Measurements from ENCODE around the gene GIPC3.

Gene GIPC3

DNA sequence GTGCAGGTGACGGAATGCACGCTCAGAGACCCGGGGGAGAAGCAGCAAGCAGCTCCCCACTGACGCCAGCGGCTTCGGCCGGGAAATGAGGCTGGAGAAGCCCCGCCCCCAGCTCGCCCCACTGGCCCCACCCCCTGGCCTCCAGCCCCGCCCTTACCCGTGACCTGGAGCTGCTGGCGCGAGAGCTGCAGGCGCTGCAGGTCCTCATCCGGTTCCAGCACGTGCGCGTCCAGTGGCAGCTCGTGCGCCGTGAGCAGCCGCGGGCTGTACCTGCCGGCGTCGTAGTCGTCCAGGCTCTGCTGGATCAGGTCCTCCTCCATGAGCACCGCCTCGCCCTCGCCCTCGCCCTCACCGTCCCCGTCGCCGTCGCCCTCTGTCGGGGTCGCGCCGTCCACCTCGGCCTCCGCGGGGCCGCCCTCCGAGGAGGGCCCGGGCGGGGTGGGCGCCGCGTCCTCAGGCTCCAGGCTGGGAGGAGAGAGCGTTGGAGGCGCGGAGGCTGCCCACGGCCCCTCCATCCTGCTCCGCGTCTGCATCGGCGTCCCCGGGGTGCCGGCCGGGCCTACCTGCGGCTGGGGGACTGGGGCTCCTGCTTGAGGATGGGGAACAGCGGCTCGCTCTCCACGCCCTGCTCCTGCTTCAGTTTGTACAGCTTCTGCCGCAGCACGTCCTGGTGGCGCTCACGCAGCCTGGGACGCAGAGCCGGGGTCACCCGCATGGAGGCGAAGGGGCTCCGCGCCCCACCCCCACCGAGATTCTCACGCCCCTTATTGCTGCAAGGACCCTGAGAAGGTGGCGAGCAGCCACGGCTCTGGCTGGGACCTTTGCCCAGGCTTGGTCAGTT is 27.8 kb downstream of the GIPC3 start:
- intact Hi-C loops (cut with DNase I; ENCODE audit: low total_unique reads) = no loop called here
- Histone ChIP-seq H3K27me3 (no peaks in the 10 kb centered on the region), H3K36me3 (peaks cover 9 to 74% (median 24%) of the 10 kb centered on the region in 3 donors), H3K4me1 (peaks cover 0 to 33% (median 29%) of the 10 kb centered on the region in 4 donors), H3K4me3 (no peak overlapping the region), H3K27ac (no peak overlapping the region), H3K9me3 (no peaks in the 10 kb centered on the region)
- TF ChIP-seq, protein P1, sequence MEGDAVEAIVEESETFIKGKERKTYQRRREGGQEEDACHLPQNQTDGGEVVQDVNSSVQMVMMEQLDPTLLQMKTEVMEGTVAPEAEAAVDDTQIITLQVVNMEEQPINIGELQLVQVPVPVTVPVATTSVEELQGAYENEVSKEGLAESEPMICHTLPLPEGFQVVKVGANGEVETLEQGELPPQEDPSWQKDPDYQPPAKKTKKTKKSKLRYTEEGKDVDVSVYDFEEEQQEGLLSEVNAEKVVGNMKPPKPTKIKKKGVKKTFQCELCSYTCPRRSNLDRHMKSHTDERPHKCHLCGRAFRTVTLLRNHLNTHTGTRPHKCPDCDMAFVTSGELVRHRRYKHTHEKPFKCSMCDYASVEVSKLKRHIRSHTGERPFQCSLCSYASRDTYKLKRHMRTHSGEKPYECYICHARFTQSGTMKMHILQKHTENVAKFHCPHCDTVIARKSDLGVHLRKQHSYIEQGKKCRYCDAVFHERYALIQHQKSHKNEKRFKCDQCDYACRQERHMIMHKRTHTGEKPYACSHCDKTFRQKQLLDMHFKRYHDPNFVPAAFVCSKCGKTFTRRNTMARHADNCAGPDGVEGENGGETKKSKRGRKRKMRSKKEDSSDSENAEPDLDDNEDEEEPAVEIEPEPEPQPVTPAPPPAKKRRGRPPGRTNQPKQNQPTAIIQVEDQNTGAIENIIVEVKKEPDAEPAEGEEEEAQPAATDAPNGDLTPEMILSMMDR (IDR thresholded peaks at IDR 0.05) = no peak
- DNase-seq = no peak

DNA sequence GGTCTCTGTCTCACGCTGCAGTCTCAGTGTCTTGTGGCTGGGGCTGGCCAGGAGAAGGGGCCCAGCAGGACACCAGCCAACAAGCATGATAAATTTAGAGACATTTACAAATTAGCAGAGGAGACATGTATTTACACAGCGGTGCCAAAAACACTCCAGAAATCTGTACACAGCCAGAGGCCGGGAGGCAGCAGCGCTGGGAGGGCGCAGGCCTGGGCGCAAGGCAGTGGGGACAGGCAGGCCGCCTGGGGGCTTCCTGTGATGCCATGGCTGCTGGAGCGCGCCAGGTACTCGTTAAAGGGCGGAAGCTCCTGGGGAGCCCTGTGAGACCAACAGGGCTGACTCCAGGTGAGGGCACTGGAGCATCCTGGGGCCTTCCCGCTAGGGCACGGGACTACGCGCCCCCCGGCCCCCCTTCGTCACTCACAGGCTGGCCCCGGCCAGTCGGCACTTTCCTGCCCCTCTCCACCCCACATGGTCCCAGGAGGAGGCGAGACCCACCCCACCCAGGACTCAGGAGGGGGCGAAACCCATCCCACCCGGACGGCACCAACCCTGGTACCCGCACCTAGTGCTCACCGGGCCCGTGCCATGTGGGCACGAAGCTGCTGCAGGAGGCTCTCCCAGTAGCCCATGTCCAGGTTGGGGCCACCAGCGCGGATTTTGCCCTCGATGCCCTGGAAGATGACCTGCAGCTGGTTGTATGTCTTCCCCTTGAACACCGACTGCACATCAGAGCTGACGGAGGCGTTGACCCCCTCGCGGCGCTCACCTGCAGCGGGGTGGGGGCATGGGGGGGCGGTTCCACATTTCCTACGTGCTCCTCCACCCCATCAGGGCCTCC is 28.8 kb downstream of the GIPC3 start:
- intact Hi-C loops (cut with DNase I; ENCODE audit: low total_unique reads) = no loop called here
- Histone ChIP-seq H3K27ac (no peak overlapping the region), H3K9me3 (no peaks in the 10 kb centered on the region), H3K4me1 (peaks cover 0 to 32% (median 25%) of the 10 kb centered on the region in 4 donors), H3K36me3 (peaks cover 9 to 79% (median 28%) of the 10 kb centered on the region in 3 donors), H3K4me3 (no peak overlapping the region), H3K27me3 (no peaks in the 10 kb centered on the region)
- DNase-seq = no peak
- TF ChIP-seq, protein P1 (IDR thresholded peaks at IDR 0.05) = no peak

- intact Hi-C loops (cut with DNase I; ENCODE audit: low total_unique reads) = loop anchor here (5.0 kb wide), 1 partner anchor 38 kb away; no protein-coding TSS in a partner anchor
- no peak for DNase-seq
Measured at GRCh38 chr19:3614858-3615505, 29.7 kb downstream of the GIPC3 start.

GRCh38 chr19:3615524-3616135 is 30.4 kb downstream of the GIPC3 start:
- H3K4me1 ChIP-seq = peaks cover 0 to 16% (median 10%) of the 10 kb centered on the region in 4 donors
- H3K27me3 ChIP-seq = no peaks in the 10 kb centered on the region
- DNase-seq = no peak
- TF ChIP-seq, protein P1 (IDR thresholded peaks at IDR 0.05) = no peak
- intact Hi-C loops (cut with DNase I; ENCODE audit: low total_unique reads) = loop anchor here (5.0 kb wide), 1 partner anchor 38 kb away; no protein-coding TSS in a partner anchor
- H3K9me3 ChIP-seq = no peaks in the 10 kb centered on the region
- no peak overlapping the region for H3K27ac ChIP-seq
- H3K36me3 ChIP-seq = peaks cover 9 to 94% (median 41%) of the 10 kb centered on the region in 3 donors
- no peak overlapping the region for H3K4me3 ChIP-seq

More at GRCh38 chr19:3614858-3615505, 29.7 kb downstream of the GIPC3 start:
- Histone ChIP-seq H3K4me1 (peaks cover 0 to 23% (median 16%) of the 10 kb centered on the region in 4 donors), H3K9me3 (no peaks in the 10 kb centered on the region), H3K36me3 (peaks cover 9 to 89% (median 36%) of the 10 kb centered on the region in 3 donors), H3K4me3 (no peak overlapping the region), H3K27me3 (no peaks in the 10 kb centered on the region), H3K27ac (no peak overlapping the region)
- TF ChIP-seq, protein P1 (IDR thresholded peaks at IDR 0.05) = no peak

DNA sequence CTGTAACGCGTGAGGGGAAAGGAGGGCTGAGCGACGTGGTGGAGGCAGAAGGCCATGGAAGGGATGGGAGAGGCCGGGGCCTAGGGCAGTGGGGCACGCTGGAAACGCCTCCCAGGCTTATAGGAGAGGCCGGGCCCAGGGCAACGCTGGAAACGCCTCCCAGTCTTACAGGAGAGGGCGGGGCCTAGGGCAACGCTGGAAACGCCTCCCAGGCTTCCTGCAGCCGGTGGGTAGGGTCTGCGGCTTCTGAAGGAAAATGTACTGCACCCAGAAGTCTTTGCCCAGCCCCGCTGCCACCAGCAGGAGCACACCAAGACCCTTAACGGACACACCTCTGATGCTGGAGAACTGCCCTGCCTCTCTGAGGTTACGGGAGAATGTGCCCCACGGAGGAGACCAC is 32.2 kb downstream of the GIPC3 start:
- intact Hi-C loops (cut with DNase I; ENCODE audit: low total_unique reads) = loop anchor here (5.0 kb wide), 1 partner anchor 40 kb away; no protein-coding TSS in a partner anchor
- H3K27ac ChIP-seq = no peak overlapping the region
- peaks cover 8 to 94% (median 41%) of the 10 kb centered on the region in 3 donors for H3K36me3 ChIP-seq

More for the DNA sequence above, 32.2 kb downstream of the GIPC3 start:
- no peak for DNase-seq
- TF ChIP-seq, protein P1 (IDR thresholded peaks at IDR 0.05) = no peak
- Histone ChIP-seq H3K9me3 (no peaks in the 10 kb centered on the region), H3K4me3 (no peak overlapping the region), H3K27me3 (no peaks in the 10 kb centered on the region), H3K4me1 (peaks cover 0 to 10% (median 7%) of the 10 kb centered on the region in 4 donors)
